ENCODE measurements around the gene NFE2.

DNA sequence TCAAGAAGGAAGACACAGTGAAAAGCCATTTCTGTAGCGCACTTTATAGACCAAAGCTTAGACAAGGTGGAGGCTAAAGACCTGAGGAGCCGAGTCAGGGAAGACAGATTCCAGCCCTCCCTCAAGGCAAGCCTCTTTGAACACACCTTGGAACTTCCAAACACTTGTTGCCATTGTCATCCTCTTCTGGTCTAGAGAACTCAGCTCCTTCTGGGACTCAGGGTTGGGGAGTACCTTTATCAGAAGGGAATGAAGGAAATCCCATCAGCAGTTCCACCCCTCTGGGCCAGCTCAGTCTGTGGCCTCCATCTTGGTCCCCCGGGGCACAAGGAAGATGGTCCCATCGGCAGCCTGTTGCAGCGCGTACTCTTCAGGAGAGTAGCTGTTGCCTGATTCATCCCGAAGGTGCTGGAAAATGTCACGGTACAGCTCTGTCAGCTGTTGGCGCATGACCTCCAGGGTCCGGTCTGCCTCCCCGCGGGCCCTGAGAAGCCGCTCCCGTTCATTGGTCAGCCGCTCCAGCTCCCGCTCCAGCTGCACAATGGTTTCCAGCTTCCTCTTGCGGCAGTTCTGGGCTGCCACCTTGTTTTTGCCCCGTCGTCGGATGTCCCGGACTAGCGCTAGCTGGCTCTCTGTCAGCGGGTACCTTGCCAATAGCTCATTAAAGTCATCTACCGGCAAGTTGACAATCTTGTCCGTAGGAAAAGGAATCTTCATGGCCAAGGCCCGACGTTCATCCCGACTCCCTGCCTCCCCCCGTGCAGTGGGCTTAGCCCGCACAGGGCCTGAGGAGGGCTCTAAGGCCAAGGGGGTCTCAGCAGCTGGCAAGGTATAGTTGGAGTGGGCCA is 8.5 kb downstream of the NFE2 start:
- TF ChIP-seq POLR2A (IDR thresholded peaks at IDR 0.05), result no peak
- TF ChIP-seq, protein P1, sequence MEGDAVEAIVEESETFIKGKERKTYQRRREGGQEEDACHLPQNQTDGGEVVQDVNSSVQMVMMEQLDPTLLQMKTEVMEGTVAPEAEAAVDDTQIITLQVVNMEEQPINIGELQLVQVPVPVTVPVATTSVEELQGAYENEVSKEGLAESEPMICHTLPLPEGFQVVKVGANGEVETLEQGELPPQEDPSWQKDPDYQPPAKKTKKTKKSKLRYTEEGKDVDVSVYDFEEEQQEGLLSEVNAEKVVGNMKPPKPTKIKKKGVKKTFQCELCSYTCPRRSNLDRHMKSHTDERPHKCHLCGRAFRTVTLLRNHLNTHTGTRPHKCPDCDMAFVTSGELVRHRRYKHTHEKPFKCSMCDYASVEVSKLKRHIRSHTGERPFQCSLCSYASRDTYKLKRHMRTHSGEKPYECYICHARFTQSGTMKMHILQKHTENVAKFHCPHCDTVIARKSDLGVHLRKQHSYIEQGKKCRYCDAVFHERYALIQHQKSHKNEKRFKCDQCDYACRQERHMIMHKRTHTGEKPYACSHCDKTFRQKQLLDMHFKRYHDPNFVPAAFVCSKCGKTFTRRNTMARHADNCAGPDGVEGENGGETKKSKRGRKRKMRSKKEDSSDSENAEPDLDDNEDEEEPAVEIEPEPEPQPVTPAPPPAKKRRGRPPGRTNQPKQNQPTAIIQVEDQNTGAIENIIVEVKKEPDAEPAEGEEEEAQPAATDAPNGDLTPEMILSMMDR (IDR thresholded peaks at IDR 0.05), result no peak

Measured in uterus (tissue), 2 donors.